GM13976 (cell line): ENCODE results near the gene CARD9.
"Not testable (repeated sequence)": the region's sequence is repeated elsewhere in the genome, so short reads cannot be mapped to it uniquely, and the experiment has no call there.

Experiments
- DNase-seq: peaks from one replicate; pipeline ENCODE4 v3.0.0; 2012; ENCODE audit warnings: low spot score
- in situ Hi-C: fragments of 300-500 bp; cut with MboI; formaldehyde crosslinking; loops from one replicate; pipeline ENCODE4 v1.12.0; 2022; ENCODE audit warnings: low sequenced_read_pairs, mixed read lengths, inconsistent platforms; ENCODE audit not compliant: unreplicated experiment
- TF ChIP-seq, protein P1 (sequence below): IDR thresholded peaks from 2 replicates; pipeline ENCODE4 v1.5.1; 2012; ENCODE audit warnings: borderline replicate concordance, mild to moderate bottlenecking; ENCODE audit not compliant: insufficient read depth; ENCODE audit errors: extremely low read depth, missing control alignments, control extremely low read depth

The CARD9 gene

GRCh38 chr9:136322756-136323330 lies 50.6 kb downstream of the CARD9 start:
- DNase-seq, result no peak
- TF ChIP-seq, protein P1, sequence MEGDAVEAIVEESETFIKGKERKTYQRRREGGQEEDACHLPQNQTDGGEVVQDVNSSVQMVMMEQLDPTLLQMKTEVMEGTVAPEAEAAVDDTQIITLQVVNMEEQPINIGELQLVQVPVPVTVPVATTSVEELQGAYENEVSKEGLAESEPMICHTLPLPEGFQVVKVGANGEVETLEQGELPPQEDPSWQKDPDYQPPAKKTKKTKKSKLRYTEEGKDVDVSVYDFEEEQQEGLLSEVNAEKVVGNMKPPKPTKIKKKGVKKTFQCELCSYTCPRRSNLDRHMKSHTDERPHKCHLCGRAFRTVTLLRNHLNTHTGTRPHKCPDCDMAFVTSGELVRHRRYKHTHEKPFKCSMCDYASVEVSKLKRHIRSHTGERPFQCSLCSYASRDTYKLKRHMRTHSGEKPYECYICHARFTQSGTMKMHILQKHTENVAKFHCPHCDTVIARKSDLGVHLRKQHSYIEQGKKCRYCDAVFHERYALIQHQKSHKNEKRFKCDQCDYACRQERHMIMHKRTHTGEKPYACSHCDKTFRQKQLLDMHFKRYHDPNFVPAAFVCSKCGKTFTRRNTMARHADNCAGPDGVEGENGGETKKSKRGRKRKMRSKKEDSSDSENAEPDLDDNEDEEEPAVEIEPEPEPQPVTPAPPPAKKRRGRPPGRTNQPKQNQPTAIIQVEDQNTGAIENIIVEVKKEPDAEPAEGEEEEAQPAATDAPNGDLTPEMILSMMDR, result no peak
- in situ Hi-C loops, result no loop called here

- no peak for DNase-seq
- in situ Hi-C loops, result no loop called here
- TF ChIP-seq, protein P1, result no peak
Measured at GRCh38 chr9:136321561-136321960, 51.9 kb downstream of the CARD9 start.

DNA sequence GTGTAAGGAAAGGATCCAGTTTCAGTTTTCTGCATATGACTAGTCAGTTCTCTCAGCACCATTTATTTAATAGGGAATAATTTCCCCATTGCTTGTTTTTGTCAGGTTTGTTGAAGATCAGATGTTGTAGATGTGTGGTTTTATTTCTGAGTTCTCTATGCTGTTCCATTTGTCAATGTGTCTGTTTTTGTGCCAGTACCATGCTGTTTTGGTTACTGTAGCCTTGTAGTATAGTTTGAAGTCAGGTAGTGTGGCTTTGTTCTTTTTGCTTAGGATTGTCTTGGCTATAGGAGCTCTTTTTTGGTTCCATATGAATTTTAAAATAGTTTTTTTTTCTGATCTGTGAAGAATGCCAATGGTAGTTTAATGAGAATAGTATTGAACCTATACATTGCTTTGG lies 52.5 kb downstream of the CARD9 start:
- in situ Hi-C loops, DNase-seq: not testable (repeated sequence)

- in situ Hi-C loops, DNase-seq: not testable (repeated sequence)
Measured at GRCh38 chr9:136319955-136320354, 53.5 kb downstream of the CARD9 start.

GRCh38 chr9:136319244-136319643 lies 54.2 kb downstream of the CARD9 start:
- in situ Hi-C loops, DNase-seq: not testable (repeated sequence)

DNA sequence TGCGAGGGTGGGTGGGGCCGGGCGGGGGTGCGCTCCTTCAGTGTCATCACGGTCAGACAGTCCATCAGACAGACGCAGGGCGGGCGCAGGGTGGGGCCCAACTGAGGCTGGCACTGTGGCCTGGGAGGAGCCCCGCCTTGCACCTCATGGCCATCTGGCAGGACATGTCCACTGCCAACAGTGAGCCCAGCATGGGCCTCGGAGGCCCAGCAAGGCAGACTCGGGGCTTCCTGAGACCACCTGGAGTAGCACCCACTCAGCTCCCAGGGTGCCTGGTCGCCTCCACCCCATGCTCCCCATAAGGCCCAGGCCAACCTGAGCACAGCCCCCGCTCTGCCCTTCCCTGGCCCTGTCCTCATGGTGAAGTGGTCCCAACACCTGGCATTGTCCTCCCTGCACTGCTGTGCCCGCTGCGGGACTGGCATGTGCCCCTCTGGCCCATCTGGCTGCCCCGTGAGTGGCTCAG lies 54.7 kb downstream of the CARD9 start:
- TF ChIP-seq, protein P1, result no peak
- no peak for DNase-seq
- in situ Hi-C loops, result no loop called here

GRCh38 chr9:136318111-136318775 lies 55.2 kb downstream of the CARD9 start:
- in situ Hi-C loops, result no loop called here
- TF ChIP-seq, protein P1, result no peak
- DNase-seq, result no peak

DNA sequence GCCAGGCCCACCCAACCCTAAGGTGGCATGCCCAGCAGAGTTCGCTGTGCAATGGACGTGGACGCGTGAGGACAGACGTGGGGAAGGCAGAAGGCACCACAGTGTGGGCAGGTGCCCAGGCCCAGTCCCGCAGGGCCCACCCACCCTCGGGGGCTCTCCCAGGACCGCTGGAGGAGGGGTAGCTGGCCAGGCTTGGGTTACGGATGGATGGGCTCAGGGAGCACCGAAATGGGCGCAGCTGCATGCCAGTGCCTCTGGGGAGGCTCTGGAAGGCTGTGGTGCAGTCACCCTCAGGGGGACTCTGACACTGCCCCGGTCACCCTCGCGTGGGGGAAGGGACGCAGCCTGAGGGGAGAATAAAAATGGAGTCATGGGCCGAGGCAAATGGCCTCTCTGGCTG lies 55.8 kb downstream of the CARD9 start:
- DNase-seq, result no peak
- TF ChIP-seq, protein P1, result no peak
- in situ Hi-C loops, result no loop called here
